ENCODE measurements around the gene THRAP3. TPM values are rescaled to one million over a fixed set of nuclear protein-coding genes. Genes with fewer than 3 reads are reported as not detected.
"Not testable (repeated sequence)": the region's sequence is repeated elsewhere in the genome, so short reads cannot be mapped to it uniquely, and the experiment has no call there.

The THRAP3 gene
- total RNA-seq, 1 experiment from 2014 or later, result 86.8 TPM

GRCh38 chr1:36248250-36248894, 24.1 kb downstream of the THRAP3 start:
- no TSS peak for BruUV-seq (replicated peaks)
- no peak overlapping the region for H3K4me3 Mint-ChIP-seq (ENCODE audit: unreplicated experiment)
- DNase-seq, result peak; percentile 27 to 51
- TF ChIP-seq CTCF (IDR thresholded peaks at IDR 0.05; ENCODE audit: insufficient read depth in 1 of 2, low read depth in 1 of 2, low read length in 1 of 2, severe bottlenecking in 1 of 2, unreplicated experiment in 1 of 2), result no peak
- H3K4me1 Mint-ChIP-seq (ENCODE audit: low read depth, unreplicated experiment), result no peaks in the 10 kb centered on the region
- Histone ChIP-seq H3K4me1 (no peaks in the 10 kb centered on the region), H3K4me3 (ENCODE audit: low read depth, low read length) (no peak overlapping the region), H3K36me3 (ENCODE audit: control insufficient read depth, insufficient read depth, low read length) (no peaks in the 10 kb centered on the region), H3K27me3 (replicated peaks; ENCODE audit: control insufficient read depth, insufficient read depth, low read length) (no peaks in the 10 kb centered on the region), H3K9me3 (no peaks in the 10 kb centered on the region)
- ChIA-PET CTCF (no interaction called here), POLR2A (no interaction called here)
- H3K36me3 Mint-ChIP-seq (ENCODE audit: insufficient read depth, unreplicated experiment), result peaks cover 35% of the 10 kb centered on the region
- H3K27ac Mint-ChIP-seq (ENCODE audit: unreplicated experiment), result peak overlapping the region; percentile 50
- H3K27me3 Mint-ChIP-seq (ENCODE audit: insufficient read depth, unreplicated experiment), result no peaks in the 10 kb centered on the region
- intact Hi-C loops (cut with micrococcal nuclease; ENCODE audit: unreplicated experiment), result no loop called here
- H3K9me3 Mint-ChIP-seq (ENCODE audit: unreplicated experiment), result no peaks in the 10 kb centered on the region

DNA sequence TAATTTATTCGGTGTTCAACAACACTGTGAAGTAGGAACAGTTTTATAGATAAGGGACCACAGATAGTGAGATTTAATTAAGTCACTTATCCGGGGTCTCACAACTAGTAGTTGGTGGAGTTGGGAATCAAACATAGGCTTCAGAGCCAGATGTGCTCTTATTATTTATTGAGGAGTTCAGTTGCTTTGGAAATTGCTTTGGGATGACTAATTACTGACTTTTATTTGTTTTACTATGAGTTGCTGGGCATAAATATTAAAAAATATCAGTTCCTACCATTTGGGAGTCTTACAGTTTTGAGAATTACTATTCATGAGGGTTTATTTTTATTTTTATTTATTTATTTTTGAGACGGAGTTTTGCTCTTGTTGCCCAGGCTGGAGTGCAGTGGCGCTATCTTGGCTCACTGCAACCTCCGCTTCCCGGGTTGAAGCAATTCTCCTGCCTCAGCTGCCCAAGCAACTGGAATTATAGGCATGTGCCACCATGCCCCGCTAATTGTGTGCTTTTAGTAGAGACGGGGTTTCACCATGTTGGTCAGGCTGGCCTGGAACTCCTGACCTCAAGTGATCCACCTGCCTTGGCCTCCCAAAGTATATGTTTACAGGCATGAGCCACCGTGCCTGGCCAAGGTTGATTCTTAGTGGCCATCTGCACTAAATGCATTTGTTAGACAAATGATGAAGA, 27.7 kb downstream of the THRAP3 start:
- H3K27me3 ChIP-seq (replicated peaks; ENCODE audit: control insufficient read depth, insufficient read depth, low read length), result no peaks in the 10 kb centered on the region
- no TSS peak for BruUV-seq (replicated peaks)
- DNase-seq, result no peak
- Mint-ChIP-seq H3K4me1 (ENCODE audit: low read depth, unreplicated experiment) (peaks cover 3% of the 10 kb centered on the region), H3K36me3 (ENCODE audit: insufficient read depth, unreplicated experiment) (peaks cover 18% of the 10 kb centered on the region), H3K4me3 (ENCODE audit: unreplicated experiment) (no peak overlapping the region), H3K27ac (ENCODE audit: unreplicated experiment) (no peak overlapping the region), H3K9me3 (ENCODE audit: unreplicated experiment) (no peaks in the 10 kb centered on the region), H3K27me3 (ENCODE audit: insufficient read depth, unreplicated experiment) (no peaks in the 10 kb centered on the region)
- POLR2A ChIA-PET, result no interaction called here
- H3K4me1 ChIP-seq, result no peaks in the 10 kb centered on the region
- intact Hi-C loops (cut with micrococcal nuclease; ENCODE audit: unreplicated experiment), result no loop called here
- no peak overlapping the region for H3K4me3 ChIP-seq (ENCODE audit: low read depth, low read length)
- TF ChIP-seq CTCF (IDR thresholded peaks at IDR 0.05; ENCODE audit: insufficient read depth in 1 of 2, low read depth in 1 of 2, low read length in 1 of 2, severe bottlenecking in 1 of 2, unreplicated experiment in 1 of 2), result no peak
- CTCF ChIA-PET, result no interaction called here
- no peaks in the 10 kb centered on the region for H3K36me3 ChIP-seq (ENCODE audit: control insufficient read depth, insufficient read depth, low read length)
- no peaks in the 10 kb centered on the region for H3K9me3 ChIP-seq

GRCh38 chr1:36252482-36252824, 28.2 kb downstream of the THRAP3 start:
- H3K27me3 ChIP-seq (replicated peaks; ENCODE audit: control insufficient read depth, insufficient read depth, low read length); H3K36me3 ChIP-seq (ENCODE audit: control insufficient read depth, insufficient read depth, low read length); H3K4me3 ChIP-seq (ENCODE audit: low read depth, low read length); H3K4me1 ChIP-seq; BruUV-seq (replicated peaks); DNase-seq; H3K27me3 Mint-ChIP-seq (ENCODE audit: insufficient read depth, unreplicated experiment); H3K9me3 Mint-ChIP-seq (ENCODE audit: unreplicated experiment); CTCF ChIA-PET; POLR2A ChIA-PET; intact Hi-C loops (cut with micrococcal nuclease; ENCODE audit: unreplicated experiment); H3K4me3 Mint-ChIP-seq (ENCODE audit: unreplicated experiment); H3K4me1 Mint-ChIP-seq (ENCODE audit: low read depth, unreplicated experiment); H3K27ac Mint-ChIP-seq (ENCODE audit: unreplicated experiment); H3K9me3 ChIP-seq: not testable (repeated sequence)
- peaks cover 24% of the 10 kb centered on the region for H3K36me3 Mint-ChIP-seq (ENCODE audit: insufficient read depth, unreplicated experiment)

All from Caco-2 (cell line).